NCI-H146 (cell line): ENCODE measurements around the gene GSS.

Experiments used
- DNase-seq: peaks from one replicate; lab custom pipeline; 2025; lab: John Stamatoyannopoulos, UW

The GSS gene

DNA sequence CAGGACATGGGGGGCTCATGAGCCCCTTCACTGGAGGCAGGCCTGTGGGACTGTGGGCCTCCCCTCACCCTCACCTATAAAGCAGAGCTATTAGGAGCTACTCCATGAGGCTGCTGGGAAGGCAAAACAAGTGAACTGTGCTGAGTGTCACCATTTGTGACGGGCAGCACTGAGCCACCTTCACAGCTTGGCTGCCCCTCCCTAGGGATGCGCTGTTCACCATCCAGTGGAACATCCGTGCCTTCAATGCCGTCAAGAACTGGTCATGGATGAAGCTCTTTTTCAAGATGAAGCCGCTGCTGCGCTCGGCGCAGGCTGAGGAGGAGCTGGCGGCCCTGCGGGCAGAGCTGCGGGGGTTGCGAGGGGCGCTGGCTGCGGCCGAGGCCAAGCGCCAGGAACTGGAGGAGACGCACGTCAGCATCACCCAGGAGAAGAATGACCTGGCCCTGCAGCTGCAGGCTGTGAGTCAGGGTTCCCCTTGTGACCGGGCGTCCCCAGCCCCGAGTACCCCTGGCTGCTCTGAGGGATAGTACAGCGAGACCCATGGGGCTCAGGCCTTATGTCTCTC lies 38.4 kb upstream of the GSS start:
- DNase-seq, result no peak

DNA sequence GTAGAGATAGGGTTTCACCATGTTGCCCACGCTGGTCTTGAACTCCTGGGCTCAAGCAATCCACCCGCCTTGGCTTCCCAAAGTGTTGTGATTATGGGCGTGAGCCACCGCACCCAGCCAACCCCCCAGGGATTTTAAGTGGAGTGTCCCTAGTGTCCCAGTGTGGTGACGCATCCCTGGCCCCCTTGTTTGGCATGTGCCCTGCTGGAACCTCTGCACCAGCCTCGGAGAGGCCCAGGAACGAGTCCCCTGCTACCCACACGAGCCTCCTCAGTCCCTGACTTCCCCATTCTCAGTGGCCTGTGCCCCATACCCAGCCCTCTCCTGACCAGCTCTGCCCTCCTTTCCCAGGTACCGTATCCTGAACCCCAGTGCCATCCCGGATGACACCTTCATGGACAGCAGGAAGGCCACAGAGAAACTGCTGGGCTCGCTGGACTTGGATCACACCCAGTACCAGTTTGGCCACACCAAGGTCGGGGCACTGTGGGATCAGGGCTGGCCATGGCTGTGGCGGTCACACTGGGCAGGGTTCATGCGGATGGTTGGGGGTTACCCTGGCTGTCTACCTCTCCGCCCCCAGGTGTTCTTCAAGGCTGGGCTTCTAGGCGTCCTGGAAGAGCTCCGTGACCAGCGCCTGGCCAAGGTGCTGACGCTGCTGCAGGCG lies 37.3 kb upstream of the GSS start:
- DNase-seq, result no peak

DNA sequence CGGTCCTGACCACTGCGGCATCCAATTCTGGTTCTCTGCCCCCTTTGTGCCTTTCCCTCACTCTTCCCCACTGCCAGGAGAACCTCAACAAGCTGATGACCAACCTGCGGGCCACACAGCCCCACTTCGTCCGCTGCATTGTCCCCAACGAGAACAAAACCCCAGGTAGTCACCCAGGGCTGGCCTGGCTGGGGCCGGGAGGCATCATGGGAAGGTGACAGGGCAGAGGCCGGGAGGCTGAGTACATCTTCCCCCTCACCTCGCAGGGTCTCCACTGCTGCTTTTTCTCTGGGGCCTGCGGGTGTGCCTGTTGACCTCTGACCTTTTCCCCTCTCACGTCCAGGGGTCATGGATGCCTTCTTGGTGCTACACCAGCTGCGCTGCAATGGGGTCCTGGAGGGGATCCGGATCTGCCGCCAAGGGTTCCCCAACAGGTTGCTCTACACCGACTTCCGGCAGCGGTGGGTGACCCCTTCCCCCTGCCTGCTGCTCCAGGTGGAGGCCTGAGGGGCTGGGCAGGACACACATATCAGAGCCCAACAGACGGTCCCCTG lies 35.1 kb upstream of the GSS start:
- no peak for DNase-seq

DNA sequence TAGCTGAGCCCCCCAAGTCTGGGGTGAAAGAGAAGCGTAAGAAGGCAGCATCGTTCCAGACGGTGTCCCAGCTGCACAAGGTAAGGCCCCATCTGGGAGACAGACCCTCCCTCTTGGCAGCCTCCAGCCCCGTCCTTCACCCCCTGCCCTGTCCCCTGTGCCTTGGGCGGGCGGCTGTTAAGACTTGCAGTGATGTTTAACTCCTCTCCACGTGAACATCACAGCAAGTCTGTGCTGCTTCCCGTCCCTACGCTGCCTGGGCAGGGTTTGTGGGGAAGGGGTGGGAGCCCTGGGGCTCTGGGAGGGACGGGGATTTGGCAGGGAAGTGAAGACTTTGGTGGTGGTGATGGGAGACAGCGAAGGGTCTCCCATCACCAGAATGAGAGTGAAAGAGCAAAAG lies 34.6 kb upstream of the GSS start:
- DNase-seq, result no peak

DNA sequence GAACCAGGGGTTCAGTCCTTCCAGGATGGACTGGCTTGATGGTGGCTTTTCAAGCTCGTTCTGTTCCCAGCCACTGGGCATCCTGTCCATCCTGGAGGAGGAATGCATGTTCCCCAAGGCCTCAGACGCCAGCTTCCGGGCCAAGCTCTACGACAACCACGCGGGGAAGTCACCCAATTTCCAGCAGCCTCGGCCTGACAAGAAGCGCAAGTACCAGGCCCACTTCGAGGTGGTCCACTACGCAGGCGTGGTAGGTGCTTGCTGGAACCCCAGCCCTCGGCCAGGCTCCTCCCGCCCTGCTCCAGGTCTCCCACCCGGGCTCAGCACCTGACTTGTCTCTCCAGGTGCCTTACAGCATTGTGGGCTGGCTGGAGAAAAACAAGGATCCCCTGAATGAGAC lies 34.1 kb upstream of the GSS start:
- no peak for DNase-seq

DNA sequence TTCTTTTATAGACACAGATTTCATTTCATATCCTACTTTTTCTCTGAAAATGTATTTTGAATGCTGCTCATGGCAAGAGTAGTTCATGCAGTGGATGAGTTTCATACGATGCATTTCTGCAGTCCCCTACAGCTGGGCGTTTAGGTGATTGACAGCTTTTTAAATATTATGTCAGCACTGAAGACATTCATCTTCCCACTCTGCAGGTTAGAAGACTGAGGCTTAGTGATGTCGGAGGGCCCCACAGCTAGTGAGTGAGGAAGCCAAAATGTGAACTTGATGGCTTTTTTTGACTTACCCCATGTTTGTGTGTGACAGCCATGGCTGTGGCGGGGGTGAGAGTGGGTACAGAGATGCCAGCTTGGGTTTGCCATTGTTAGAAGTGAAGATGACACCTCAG lies 33.5 kb upstream of the GSS start:
- no peak for DNase-seq

DNA sequence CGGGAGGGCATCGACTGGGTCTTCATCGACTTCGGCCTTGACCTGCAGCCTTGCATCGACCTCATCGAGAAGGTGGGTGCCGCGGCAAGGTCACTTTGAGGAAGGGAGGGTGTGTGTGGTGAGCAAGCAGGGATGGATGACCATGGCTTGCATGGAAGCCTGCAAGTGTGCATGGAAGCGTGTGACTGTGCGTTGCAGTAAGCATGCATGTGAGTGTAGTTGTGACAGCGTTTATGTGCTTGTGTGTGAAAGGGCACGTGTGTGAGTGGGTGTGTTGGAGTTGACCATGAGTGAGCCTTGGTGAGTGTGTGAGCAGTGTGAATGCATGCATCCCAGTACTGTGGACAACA lies 32.6 kb upstream of the GSS start:
- no peak for DNase-seq

DNA sequence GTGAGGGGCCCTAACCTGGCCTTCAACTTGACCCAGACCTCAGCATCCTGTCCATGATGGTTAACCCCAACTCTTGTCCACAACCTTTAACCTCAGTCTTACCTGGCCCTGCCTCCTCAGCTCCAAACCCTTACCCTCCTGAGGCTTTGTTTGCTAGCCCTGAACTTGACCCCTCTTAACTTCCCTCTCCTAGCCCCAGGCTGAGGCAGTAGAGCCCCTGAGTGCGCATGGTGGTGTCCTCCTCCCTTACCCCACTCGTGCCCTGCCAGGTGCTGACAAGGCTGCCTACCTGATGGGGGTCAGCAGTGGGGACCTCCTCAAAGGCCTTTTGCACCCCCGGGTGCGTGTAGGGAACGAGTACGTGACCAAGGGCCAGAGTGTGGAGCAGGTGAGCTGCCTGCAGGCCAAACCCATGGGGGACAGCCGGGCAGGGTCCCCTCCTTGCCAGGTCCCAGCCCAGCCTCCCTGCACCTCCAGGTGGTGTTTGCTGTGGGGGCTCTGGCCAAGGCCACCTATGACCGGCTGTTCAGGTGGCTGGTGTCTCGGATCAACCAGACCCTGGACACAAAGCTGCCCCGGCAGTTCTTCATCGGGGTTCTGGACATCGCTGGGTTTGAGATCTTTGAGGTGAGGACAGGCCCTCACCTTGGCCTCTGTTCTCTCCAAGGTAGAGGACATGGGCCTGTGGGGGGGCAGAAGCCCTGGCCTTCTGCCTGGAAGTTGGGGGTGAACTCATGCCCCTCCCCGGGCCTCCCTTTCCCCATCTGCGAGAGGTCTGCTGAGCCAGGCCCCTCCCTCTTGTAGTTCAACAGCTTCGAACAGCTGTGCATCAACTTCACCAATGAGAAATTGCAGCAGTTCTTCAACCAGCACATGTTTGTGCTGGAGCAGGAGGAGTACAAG lies 31.9 kb upstream of the GSS start:
- no peak for DNase-seq

DNA sequence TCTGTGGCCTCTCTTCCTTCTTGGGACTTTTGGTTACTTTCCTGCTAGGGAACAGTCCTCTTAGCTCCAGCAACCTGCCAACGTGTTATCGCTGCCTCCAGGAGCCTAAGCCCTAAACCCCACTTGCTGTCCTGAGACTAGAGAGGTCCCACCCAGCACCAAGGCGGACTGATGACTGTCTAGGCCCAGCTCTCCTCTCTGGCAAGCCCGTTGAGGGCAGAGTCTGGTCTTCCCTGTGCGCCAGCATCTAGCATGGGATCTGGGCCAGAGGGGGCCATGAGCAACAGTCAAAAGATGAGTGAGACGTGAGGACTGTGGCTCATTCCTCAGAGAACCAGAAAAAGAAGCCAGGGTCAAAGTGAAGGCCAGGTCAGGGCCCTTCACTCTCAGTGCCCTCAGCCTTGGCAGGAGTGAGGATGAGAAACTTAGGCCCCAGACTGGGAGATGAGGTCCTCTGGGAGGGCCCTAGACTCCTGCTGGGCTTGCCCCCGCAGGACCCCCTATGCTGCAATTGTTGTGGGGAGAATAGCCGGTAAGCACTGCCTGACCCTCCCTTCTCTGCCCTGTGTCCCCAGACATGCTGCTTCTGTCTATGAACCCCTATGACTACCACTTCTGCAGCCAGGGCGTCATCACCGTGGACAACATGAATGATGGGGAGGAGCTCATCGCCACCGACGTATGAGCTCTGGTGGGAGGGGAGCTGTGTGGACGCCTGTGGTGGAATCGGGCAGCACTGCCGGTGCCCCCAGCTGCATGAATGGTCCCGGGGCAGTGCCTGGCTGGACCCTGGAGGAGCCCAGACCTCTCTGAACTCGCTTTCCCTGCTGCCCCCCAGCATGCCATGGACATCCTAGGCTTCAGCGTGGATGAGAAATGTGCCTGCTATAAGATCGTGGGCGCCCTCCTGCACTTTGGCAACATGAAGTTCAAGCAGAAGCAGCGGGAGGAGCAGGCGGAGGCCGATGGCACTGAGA lies 31.0 kb upstream of the GSS start:
- DNase-seq, result no peak

DNA sequence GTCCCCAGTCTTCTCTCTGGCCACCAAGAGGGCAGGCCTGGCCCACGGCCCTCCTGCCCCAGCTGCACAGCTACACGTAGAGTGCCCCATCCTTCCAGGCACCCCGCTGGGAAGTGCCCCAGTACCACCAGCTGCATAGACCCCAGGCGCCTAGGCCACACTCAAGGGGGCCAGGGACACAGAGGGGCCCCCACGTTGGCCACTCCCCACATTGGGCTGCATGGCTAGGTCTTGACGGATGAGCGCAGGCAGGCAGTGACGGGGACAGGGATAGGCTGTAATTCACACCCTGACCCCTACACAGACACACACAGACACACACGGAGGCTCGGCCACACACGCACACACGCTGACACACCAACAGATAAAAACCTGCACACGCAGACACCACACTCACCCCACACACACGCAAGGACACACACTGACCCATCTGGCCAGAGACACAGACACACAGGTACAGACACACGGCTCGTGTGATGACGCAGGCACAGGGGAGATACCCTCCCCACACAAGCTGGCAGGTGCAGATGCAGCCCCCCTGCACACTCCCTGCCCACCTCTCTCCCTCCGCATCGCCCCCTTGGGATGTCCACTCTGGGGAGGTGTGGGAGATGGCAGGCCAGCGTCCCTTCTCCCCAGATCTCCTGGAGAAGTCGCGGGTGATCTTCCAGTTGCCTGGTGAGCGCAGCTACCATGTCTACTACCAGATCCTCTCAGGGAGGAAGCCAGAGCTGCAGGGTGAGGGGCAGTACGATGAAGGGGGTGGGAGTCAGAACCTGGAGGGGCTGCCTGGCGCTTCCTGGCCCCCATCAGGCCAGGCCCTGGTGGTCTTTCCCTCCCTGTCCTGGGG lies 30.1 kb upstream of the GSS start:
- DNase-seq, result no peak

DNA sequence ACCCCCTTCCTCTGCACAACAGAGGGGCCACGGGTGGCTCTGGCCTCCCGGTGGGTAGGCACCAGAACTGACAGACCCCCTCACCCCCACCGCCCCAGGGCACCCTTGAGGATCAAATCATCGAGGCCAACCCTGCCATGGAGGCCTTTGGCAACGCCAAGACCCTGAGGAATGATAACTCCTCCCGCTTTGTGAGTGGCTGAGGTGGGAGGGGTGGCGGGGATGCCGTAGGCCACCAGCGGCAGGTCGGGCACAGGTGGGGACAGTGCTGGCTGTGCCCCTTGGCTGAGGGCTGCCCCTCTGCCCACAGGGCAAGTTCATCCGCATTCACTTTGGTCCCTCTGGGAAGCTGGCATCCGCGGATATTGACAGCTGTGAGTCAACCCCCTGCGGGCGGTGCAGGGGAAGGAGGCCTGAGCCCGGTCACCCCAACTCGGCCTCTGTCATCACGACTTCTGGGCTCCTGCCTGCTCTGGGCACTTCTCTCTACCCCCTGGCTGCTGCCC lies 29.2 kb upstream of the GSS start:
- no peak for DNase-seq

DNA sequence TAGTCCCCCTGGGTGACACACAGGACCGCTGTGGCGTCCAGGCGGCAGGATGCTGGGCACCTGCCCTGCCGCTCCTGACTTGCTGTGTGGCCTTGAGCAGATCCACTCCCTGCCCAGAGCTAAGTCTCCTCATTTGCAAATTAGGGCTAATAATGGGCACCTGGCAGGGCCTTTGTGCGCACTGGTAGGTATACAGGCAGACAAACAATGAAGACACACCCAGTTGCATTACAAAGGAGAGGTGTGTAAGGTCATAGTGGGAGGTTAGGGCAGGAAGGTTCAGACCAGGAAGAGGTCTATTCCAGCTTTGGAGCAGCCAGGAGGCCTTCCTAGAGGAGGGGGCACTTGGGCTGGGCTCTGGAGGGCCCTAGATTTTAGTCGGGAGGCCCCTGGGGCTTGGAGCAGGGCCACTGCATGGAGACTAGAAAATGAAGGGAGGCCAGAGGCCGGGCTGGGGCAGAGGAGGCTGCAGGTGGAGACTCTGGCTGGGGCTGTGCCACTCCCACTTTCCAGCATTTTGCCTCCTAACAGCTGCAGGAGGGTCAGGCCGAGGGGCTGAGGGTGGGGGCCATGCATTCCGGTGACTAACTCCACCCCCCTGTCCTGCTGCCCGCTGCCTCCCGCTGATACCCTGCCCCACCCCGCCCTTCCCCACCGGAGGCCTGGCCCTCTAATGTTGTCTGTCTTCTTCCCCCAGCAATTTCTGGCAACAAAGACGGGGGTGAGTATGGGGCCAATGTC lies 28.6 kb upstream of the GSS start:
- DNase-seq, result peak; percentile 96

DNA sequence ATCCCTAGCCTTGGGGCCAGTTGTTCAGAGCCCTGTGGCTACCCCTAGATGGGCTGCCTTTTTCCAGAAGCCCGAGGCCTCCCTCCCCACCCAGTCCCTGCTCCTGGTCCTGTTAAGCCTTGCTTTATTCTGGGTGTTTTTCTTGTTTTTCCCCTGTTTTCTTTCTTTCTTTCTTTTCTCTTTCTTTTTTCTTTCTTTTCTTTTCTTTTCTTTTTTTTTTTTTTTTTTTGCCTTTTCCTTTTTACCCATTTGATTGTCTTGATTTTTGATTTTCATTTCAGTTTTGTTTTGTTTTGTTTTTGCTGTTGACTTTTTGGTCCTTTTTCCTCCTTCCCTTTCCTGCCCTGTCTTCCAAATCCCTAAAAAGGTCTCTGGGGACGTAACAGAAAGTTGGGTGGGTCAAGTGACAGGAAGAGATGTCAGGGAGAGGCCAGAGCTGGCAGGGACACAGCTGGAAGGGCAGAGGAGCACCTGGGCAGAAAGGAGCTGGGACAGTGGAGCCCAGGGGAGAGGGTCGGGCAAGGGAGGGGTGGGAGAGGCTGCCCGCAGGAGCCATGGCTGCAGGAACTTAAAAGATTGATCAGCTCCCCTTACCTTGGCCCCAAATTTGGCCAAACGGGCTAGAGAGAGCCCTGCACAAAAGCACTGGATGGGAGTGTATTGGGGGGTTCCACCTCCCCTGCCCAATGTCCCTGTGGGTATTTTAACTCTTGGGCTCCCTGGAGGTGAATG lies 27.6 kb upstream of the GSS start:
- no peak for DNase-seq

DNA sequence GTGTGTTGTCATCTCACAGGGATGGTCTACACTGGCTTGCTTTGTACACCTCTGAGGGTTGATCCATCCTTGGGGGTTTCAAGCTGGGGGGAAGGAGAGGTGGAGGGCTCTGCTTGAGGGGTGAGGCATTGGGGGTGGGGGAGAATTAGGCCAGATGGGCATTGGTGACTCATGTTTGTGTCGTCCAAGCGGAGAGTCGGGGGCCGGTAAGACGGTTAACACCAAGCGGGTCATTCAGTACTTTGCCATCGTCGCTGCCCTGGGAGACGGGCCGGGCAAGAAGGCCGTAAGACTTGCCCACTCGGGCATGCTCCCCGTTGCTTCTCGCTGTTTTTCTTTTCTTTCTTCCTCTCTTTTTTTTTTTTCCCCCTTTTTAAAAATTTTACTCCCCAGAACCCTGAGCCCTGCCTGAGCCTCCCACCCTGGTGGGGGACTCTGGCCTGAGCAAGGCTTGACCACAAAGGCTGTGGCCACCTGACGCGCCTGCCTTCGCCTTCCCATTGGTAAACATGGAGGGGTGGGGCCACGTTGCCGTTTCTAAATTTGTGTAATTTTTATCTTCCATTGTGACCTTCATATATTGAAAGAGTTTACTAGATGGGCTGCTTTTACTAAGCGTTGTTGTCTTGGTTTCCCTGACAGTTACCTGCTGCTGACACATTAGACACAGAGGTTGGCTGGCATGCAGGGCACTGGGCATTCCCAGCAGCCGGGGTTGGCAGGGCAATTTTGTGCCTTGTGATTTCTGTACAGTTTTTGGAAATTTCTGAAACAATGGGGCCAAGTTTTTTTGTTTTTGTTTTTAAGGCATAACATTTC lies 26.9 kb upstream of the GSS start:
- no peak for DNase-seq

DNA sequence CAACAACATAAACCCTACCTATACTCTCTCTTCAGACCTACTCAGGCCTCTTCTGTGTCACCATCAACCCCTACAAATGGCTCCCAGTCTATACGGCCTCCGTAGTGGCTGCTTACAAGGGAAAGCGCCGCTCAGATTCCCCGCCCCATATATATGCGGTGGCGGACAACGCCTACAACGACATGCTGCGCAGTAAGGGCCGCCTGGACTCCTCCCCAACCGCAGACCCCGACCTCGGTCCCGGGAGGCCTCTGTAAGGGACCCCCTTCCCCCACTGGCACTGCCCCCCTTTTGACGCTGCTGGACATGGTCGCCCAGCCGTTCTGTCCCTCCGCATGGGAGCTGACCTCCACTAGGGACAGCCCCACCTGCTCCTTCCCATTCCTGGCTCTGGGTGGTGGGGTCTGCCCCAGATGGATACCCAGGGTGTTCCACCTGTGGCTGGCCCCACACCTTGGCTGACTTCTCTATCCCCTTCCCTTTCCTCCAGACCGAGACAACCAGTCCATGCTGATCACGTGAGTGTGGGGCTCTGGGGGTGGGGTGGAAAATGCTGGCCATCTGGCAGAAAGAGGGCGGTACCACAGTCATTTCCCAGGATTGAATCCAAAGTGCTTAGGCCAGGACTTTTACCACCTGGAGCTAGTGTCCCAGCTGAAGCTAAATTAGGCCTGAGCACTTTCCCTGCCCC lies 25.1 kb upstream of the GSS start:
- peak; percentile 16 for DNase-seq

DNA sequence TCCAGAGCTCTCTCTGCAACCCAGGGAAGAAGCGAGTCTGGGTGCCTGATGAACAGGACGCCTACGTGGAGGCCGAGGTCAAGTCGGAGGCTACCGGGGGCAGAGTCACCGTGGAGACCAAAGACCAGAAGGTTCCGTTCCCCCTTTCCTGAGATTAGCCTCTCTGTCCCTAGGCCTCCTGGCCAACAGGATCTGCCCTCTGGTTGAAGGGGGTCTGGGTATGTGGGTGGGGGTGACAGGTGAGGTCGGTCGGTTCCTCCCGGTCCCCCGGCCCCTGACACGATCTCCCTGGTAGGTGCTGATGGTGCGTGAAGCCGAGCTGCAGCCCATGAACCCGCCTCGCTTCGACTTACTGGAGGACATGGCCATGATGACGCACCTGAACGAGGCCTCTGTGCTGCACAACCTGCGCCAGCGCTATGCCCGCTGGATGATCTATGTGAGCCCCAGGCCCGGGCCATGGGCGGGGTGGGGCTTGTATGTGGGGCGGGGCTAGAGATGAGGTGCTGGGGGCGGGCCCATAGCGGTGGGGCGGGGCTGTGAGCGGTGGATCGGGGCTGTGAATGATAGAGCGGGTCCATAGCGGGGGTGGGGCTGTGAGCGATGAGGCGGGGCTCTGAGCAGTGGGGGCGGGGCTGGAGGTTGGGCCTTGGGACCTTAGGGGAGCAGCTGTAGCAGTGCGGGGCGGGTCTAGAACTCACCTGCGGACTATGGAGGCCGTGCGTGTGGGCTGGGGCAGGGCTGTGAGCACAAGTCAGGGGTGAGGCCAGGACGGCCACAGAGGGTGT lies 24.0 kb upstream of the GSS start:
- DNase-seq, result no peak
